WERI-Rb-1 (cell line): ENCODE results near the gene NTRK3.

Source experiments
- DNase-seq: peaks from one replicate; pipeline ENCODE4 v3.0.0-alpha.2; 2020
- H3K27ac ChIP-seq: fragments of 250-450 bp; sonication (Bioruptor Pico); 2 replicates; pipeline ENCODE4 v1.5.1; 2020; ENCODE audit warnings: mild to moderate bottlenecking, moderate library complexity
- H3K27me3 ChIP-seq: fragments of 250-450 bp; sonication (Bioruptor Pico); 2 replicates; pipeline ENCODE4 v1.5.1; 2021; ENCODE audit warnings: mild to moderate bottlenecking, low read depth, moderate library complexity; ENCODE audit not compliant: insufficient read depth, severe bottlenecking
- H3K36me3 ChIP-seq: fragments of 250-450 bp; sonication (Bioruptor Pico); 2 replicates; pipeline ENCODE4 v1.5.1; 2020; ENCODE audit warnings: mild to moderate bottlenecking, moderate library complexity
- H3K4me3 ChIP-seq: 2 replicates; pipeline ENCODE4 v1.5.1; 2011; ENCODE audit warnings: low read depth, mild to moderate bottlenecking, control low read depth, low read length
- H3K9me3 ChIP-seq: fragments of 250-450 bp; sonication (Bioruptor Pico); 2 replicates; pipeline ENCODE4 v1.5.1; 2021; ENCODE audit warnings: mild to moderate bottlenecking, moderate library complexity; ENCODE audit not compliant: severe bottlenecking
- TF ChIP-seq, protein P1 (sequence below): IDR thresholded peaks from 2 replicates; pipeline ENCODE4 v1.5.1; 2011; ENCODE audit warnings: low read depth, mild to moderate bottlenecking, control low read depth, inconsistent platforms, low read length

Gene NTRK3

DNA sequence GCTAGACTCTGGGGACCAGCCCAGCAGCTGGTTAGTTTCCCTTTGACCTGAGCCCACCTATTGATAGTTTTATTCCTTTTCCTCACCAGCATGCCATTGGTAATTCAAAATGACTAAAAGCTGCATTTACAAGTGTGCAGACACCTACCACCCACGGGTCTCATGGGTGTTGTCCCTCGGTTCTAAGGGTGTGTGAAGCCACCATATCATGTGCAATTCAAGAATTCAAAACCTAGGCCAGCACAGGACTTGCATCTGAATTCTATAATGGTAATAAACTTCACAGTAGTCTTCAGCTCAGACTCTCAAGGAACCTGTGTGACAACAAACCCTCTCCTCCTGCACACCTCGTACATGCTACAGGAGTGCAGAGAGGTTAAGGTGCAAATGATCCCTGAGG, 55.3 kb downstream of the NTRK3 start:
- Histone ChIP-seq H3K4me3 (no peak overlapping the region), H3K27ac (no peak overlapping the region), H3K27me3 (peaks cover 19% of the 10 kb centered on the region), H3K9me3 (no peaks in the 10 kb centered on the region), H3K36me3 (no peaks in the 10 kb centered on the region)
- TF ChIP-seq, protein P1, sequence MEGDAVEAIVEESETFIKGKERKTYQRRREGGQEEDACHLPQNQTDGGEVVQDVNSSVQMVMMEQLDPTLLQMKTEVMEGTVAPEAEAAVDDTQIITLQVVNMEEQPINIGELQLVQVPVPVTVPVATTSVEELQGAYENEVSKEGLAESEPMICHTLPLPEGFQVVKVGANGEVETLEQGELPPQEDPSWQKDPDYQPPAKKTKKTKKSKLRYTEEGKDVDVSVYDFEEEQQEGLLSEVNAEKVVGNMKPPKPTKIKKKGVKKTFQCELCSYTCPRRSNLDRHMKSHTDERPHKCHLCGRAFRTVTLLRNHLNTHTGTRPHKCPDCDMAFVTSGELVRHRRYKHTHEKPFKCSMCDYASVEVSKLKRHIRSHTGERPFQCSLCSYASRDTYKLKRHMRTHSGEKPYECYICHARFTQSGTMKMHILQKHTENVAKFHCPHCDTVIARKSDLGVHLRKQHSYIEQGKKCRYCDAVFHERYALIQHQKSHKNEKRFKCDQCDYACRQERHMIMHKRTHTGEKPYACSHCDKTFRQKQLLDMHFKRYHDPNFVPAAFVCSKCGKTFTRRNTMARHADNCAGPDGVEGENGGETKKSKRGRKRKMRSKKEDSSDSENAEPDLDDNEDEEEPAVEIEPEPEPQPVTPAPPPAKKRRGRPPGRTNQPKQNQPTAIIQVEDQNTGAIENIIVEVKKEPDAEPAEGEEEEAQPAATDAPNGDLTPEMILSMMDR: no peak
- no peak for DNase-seq

DNA sequence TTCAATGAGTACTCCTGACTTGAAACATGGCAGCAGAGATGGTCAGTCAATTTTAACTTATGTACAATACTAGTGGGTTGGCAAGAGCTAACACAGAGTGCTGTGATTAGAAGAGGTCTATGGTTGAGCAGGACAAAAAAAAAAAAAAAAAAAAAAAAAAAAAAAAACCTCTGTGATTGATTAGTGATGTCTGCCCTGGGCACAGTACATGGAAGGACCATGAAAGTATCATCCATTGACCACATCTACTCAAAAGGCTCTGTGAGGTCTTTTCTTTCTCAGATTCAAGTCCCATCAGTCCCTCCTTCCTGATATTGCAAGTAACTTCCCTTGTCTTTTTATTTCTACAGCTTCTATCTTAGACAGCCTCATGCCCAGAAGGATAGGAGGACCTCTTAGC, 59.6 kb downstream of the NTRK3 start:
- H3K9me3 ChIP-seq: no peaks in the 10 kb centered on the region
- H3K27ac ChIP-seq: no peak overlapping the region
- H3K27me3 ChIP-seq: peaks cover 35% of the 10 kb centered on the region
- no peak for DNase-seq
- no peaks in the 10 kb centered on the region for H3K36me3 ChIP-seq
- TF ChIP-seq, protein P1: no peak
- H3K4me3 ChIP-seq: no peak overlapping the region

DNA sequence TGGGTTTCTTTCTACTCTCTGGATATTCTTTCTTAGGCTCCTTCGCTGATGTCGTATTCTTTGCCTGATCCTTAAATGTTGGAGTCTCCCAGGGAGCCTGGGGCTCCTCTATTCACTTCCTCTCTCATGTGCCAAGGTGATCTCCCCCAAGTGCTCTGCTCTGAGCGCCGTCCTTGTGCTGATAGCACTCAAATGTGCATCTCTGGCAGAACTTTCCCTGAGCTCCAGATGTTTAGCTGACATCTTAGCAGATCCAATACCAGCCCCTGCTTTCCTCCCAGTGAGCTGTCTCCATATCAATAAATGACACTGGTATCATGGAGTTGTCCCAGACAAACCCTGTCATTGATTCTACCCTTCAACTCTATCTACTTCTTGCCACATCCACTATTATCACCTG, 62.4 kb downstream of the NTRK3 start:
- DNase-seq: no peak
- Histone ChIP-seq H3K27ac (no peak overlapping the region), H3K9me3 (no peaks in the 10 kb centered on the region), H3K36me3 (no peaks in the 10 kb centered on the region), H3K4me3 (no peak overlapping the region), H3K27me3 (peaks cover 40% of the 10 kb centered on the region)
- TF ChIP-seq, protein P1: no peak

DNA sequence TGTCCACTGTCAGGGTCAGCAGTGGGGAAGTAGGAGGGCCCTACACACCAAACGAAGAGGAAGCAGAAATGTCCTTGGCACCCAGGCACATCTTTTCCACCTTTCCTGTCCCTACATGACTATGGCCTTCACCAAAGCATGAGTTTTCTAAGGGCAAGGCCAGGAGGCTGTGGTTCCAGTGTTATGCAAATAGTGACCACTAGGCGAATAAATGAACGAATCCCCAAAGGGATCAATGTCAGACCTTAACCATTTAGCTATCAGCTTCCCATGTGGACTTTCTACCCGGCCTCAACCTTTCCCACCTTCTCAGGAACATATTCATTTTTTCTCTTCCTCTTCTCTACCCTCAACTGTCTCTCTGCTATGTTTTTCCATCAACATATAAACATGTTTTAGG, 63.1 kb downstream of the NTRK3 start:
- Histone ChIP-seq H3K4me3 (no peak overlapping the region), H3K9me3 (no peaks in the 10 kb centered on the region), H3K27me3 (peaks cover 38% of the 10 kb centered on the region), H3K36me3 (no peaks in the 10 kb centered on the region), H3K27ac (no peak overlapping the region)
- DNase-seq: no peak
- TF ChIP-seq, protein P1: peak; percentile 25

DNA sequence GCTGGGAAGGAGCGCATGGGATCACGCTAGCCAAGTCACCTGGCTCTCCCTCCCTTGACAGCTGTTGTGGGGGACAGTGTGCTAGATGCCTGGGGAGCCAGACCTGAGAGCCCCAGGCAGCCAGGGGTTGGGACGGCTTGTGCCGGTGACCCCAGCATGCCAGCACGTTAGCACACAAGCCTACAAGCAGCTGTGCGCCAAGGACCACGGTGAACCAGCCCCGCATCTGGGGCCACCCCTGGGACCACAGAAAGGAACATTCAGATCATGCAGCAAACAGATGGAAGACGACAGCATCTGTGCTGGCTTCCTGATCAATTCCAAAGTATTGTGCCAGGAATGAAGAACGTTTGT, 64.8 kb downstream of the NTRK3 start:
- Histone ChIP-seq H3K27ac (no peak overlapping the region), H3K9me3 (no peaks in the 10 kb centered on the region), H3K36me3 (no peaks in the 10 kb centered on the region), H3K4me3 (no peak overlapping the region), H3K27me3 (peaks cover 41% of the 10 kb centered on the region)
- TF ChIP-seq, protein P1: no peak
- no peak for DNase-seq

DNA sequence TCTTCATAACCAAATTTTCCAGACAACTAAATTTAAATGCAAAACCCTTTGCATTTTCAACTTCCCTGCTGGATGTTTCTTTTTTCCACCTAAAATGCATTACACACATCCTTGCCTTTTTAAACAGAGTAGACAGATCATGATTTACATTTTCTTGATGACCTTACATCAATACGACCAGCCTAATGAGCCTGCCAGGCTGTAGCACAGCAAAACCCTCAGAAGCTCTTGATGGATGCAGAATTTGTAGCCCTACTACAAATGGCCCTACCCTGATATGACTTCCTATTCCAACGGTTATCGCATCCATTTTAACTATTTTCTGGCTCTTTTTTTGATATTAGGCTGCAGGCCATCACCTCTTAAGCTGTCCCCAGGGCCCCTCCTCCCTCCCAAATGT, 66.3 kb downstream of the NTRK3 start:
- no peak overlapping the region for H3K4me3 ChIP-seq
- H3K27ac ChIP-seq: no peak overlapping the region
- DNase-seq: no peak
- H3K27me3 ChIP-seq: peaks cover 39% of the 10 kb centered on the region
- no peaks in the 10 kb centered on the region for H3K36me3 ChIP-seq
- TF ChIP-seq, protein P1: no peak
- H3K9me3 ChIP-seq: no peaks in the 10 kb centered on the region
